Hepatocyte (in vitro differentiated cells): Measurements from ENCODE around the gene ZNF790. TPM values are rescaled to one million over a fixed set of nuclear protein-coding genes. Genes with fewer than 3 reads are reported as not detected.

ENCODE experiments used
- DNase-seq: peaks from one replicate; pipeline ENCODE4 v3.0.0-alpha.2; 2016; ENCODE audit warnings: low spot score
- H2AFZ ChIP-seq: fragments of 200-600 bp; sonication (generic); 2 replicates; pipeline ENCODE4 v1.6.0; 2016; ENCODE audit warnings: antibody characterized with exemption, mild to moderate bottlenecking
- H3K27ac ChIP-seq: fragments of 200-600 bp; sonication (generic); 2 replicates; pipeline ENCODE4 v1.5.1; 2016; ENCODE audit warnings: mild to moderate bottlenecking
- H3K27me3 ChIP-seq: fragments of 200-600 bp; sonication (generic); 2 replicates; pipeline ENCODE4 v1.6.1; 2016
- H3K36me3 ChIP-seq: fragments of 200-600 bp; sonication (generic); replicated peaks from 2 replicates; pipeline ENCODE4 v1.5.1; 2016; ENCODE audit warnings: low read depth; ENCODE audit not compliant: insufficient read depth
- H3K4me1 ChIP-seq: fragments of 200-600 bp; sonication (generic); 2 replicates; pipeline ENCODE4 v1.5.1; 2016; ENCODE audit warnings: mild to moderate bottlenecking, moderate library complexity; ENCODE audit not compliant: insufficient read depth
- H3K4me2 ChIP-seq: fragments of 200-600 bp; sonication (generic); 2 replicates; pipeline ENCODE4 v1.6.0; 2016
- H3K4me3 ChIP-seq: fragments of 200-600 bp; sonication (generic); 2 replicates; pipeline ENCODE4 v1.5.1; 2016; ENCODE audit warnings: mild to moderate bottlenecking
- H3K79me2 ChIP-seq: fragments of 200-600 bp; sonication (generic); 2 replicates; pipeline ENCODE4 v1.6.0; 2017; ENCODE audit warnings: mild to moderate bottlenecking
- H3K9me2 ChIP-seq: fragments of 200-600 bp; sonication (generic); replicated peaks from 2 replicates; pipeline ENCODE4 v1.6.0; 2017; ENCODE audit warnings: mild to moderate bottlenecking; ENCODE audit not compliant: insufficient read depth
- H3K9me3 ChIP-seq: fragments of 200-600 bp; sonication (generic); 2 replicates; pipeline ENCODE4 v1.5.1; 2016; ENCODE audit warnings: low read depth, mild to moderate bottlenecking
- H4K20me1 ChIP-seq: fragments of 200-600 bp; sonication (generic); 2 replicates; pipeline ENCODE4 v1.6.0; 2016; ENCODE audit warnings: mild to moderate bottlenecking; ENCODE audit not compliant: insufficient read depth, poor library complexity, severe bottlenecking
- EZH2 ChIP-seq: fragments of 200-600 bp; sonication (generic); IDR thresholded peaks from 2 replicates; pipeline ENCODE4 v1.6.1; 2016; ENCODE audit warnings: antibody characterized with exemption, mild to moderate bottlenecking, borderline replicate concordance
- EZH2phosphoT487 ChIP-seq: fragments of 200-600 bp; sonication (generic); IDR thresholded peaks from one replicate; pipeline ENCODE4 v1.6.1; 2018; ENCODE audit warnings: antibody characterized with exemption, mild to moderate bottlenecking, low read depth, moderate library complexity; ENCODE audit not compliant: unreplicated experiment, severe bottlenecking
- WGBS: methylation state at CpG from one replicate; pipeline ENCODE4 v1.1.6; 2016; ENCODE audit warnings: low lambda C conversion rate; ENCODE audit errors: missing lambda C conversion rate; 5-methylcytosine and 5-hydroxymethylcytosine counted together
- polyA plus RNA-seq: library from polyadenylated mRNA; unstranded; fragments of >200 nt; fragmentation: Nextera tagmentation; extraction: Ambion mirVana; gene quantifications from 2 replicates; pipeline ENCODE4 v1.2.1, GENCODE V29; 2016
- total RNA-seq: library from RNA; depleted of rRNA; stranded (reverse); fragments of >200 nt; gene quantifications from 2 replicates; pipeline ENCODE4 v1.2.3, GENCODE V29; 2014
- TF ChIP-seq, protein P1 (sequence below): fragments of 200-600 bp; sonication (generic); IDR thresholded peaks from 2 replicates; pipeline ENCODE4 v1.5.1; 2016; ENCODE audit warnings: antibody characterized with exemption, mild to moderate bottlenecking; ENCODE audit not compliant: poor library complexity

Gene ZNF790
- total and polyA plus RNA-seq, 2 experiments from 2014 or later: 2.4 to 13.8 TPM

DNA sequence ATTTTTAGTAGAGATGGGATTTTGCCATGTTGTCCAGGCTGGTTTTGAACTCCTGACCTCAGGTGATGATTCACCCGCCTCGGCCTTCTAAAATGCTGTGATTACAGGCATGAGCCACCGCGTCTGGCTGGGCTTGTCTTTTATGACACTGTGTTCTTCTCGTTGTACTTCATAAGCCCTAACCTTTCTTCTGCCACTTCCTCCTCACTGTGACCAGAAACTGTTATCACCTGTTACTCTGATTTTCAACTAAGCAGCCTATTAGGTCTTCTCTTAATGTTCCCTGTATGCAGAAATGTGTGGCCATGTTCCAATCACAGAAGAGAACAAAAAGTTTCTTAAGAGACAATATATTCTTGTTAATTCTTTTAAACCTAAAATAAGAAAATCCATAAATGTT lies 16.4 kb downstream of the ZNF790 start:
- no peaks in the 10 kb centered on the region for H3K79me2 ChIP-seq
- H3K4me2 ChIP-seq: no peak overlapping the region
- H3K9me2 ChIP-seq: no peaks in the 10 kb centered on the region
- H3K4me3 ChIP-seq: peak overlapping the region; percentile 15
- no peak for DNase-seq
- 99% methylated on average over 5 of the region's 5 CpGs for WGBS
- TF ChIP-seq EZH2 (no peak), EZH2phosphoT487 (no peak)
- TF ChIP-seq, protein P1, sequence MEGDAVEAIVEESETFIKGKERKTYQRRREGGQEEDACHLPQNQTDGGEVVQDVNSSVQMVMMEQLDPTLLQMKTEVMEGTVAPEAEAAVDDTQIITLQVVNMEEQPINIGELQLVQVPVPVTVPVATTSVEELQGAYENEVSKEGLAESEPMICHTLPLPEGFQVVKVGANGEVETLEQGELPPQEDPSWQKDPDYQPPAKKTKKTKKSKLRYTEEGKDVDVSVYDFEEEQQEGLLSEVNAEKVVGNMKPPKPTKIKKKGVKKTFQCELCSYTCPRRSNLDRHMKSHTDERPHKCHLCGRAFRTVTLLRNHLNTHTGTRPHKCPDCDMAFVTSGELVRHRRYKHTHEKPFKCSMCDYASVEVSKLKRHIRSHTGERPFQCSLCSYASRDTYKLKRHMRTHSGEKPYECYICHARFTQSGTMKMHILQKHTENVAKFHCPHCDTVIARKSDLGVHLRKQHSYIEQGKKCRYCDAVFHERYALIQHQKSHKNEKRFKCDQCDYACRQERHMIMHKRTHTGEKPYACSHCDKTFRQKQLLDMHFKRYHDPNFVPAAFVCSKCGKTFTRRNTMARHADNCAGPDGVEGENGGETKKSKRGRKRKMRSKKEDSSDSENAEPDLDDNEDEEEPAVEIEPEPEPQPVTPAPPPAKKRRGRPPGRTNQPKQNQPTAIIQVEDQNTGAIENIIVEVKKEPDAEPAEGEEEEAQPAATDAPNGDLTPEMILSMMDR: no peak
- peaks cover 85% of the 10 kb centered on the region for H3K9me3 ChIP-seq
- H4K20me1 ChIP-seq: no peaks in the 10 kb centered on the region
- H3K27ac ChIP-seq: no peak overlapping the region
- peaks cover 46% of the 10 kb centered on the region for H3K36me3 ChIP-seq
- no peaks in the 10 kb centered on the region for H3K27me3 ChIP-seq
- H3K4me1 ChIP-seq: no peaks in the 10 kb centered on the region
- H2AFZ ChIP-seq: no peak overlapping the region

DNA sequence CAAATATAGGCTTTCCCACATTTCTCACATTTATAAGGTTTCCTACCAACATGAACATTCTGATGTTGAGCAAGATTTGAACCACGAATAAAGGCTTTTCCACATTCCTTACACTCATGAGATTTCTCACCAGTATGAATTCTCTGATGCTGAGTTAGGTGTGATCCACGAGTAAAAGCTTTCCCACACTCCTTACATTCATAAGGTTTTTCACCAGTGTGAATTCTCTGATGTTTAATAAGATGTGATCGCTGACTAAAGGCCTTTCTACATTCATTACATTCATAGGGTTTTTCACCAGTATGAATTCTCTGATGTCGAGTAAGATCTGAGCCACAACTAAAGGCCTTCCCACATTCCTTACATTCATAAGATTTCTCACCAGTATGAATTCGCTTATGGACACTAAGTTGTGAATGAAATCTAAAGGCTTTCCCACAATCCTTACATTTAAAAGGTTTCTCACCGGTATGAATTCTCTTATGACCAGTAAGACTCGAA lies 19.0 kb downstream of the ZNF790 start:
- Histone ChIP-seq H4K20me1 (no peaks in the 10 kb centered on the region), H3K4me1 (no peaks in the 10 kb centered on the region), H3K79me2 (no peaks in the 10 kb centered on the region), H3K9me3 (peaks cover 89% of the 10 kb centered on the region), H3K27me3 (no peaks in the 10 kb centered on the region), H3K4me3 (no peak overlapping the region), H3K9me2 (no peaks in the 10 kb centered on the region), H3K4me2 (no peak overlapping the region), H3K36me3 (peaks cover 46% of the 10 kb centered on the region), H2AFZ (no peak overlapping the region), H3K27ac (no peak overlapping the region)
- WGBS: 99% methylated on average over 7 of the region's 7 CpGs
- TF ChIP-seq EZH2phosphoT487: no peak
- no peak for TF ChIP-seq EZH2
- TF ChIP-seq, protein P1: no peak
- no peak for DNase-seq

DNA sequence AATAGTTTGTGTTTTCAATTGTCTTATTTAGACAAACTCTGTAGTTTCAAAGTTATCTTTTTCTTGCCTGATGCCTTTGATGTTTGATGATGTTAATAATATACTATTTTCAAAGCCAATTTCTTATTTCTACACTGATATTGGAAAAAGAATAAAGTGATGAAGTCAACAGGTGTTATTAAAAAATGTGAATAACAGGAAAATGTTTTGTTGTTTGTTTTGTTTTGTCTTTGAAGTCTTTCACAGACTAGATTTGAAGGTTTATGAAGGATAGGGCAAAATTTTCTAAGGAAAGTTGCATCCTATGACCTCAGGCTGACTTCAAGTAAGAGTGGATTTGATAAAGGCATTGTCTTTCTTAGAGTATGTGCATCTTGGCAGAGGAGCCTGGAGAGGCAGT lies 31.2 kb downstream of the ZNF790 start:
- Histone ChIP-seq H3K4me1 (no peaks in the 10 kb centered on the region), H4K20me1 (no peaks in the 10 kb centered on the region), H3K27ac (no peak overlapping the region), H3K9me3 (peaks cover 31% of the 10 kb centered on the region), H3K79me2 (no peaks in the 10 kb centered on the region), H3K9me2 (no peaks in the 10 kb centered on the region), H2AFZ (no peak overlapping the region), H3K27me3 (no peaks in the 10 kb centered on the region), H3K4me3 (no peak overlapping the region), H3K36me3 (no peaks in the 10 kb centered on the region), H3K4me2 (no peak overlapping the region)
- DNase-seq: no peak
- TF ChIP-seq EZH2: no peak
- TF ChIP-seq, protein P1: no peak
- no peak for TF ChIP-seq EZH2phosphoT487

DNA sequence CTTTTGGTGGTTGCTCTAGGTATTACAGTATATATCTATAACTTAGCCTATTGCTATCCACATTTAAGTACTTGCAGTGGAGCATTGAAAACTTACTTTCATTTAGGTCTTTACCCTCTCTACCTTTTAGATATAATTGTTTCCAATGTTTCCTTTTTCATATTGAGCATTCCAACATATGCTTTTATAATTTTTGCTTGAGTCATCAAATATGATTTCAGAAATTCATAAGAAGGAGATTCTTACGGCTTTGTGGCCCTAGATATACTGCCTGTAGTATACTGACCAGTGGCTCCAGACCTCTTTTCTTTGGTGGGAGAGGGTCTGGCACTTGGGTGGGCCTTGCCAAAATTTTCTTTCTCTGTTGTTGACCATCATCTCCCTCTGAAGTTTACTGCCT lies 32.8 kb downstream of the ZNF790 start:
- TF ChIP-seq EZH2 (no peak), EZH2phosphoT487 (no peak)
- TF ChIP-seq, protein P1: no peak
- H4K20me1 ChIP-seq: no peaks in the 10 kb centered on the region
- 85% methylated on average over 1 of the region's 1 CpG for WGBS
- H3K4me1 ChIP-seq: no peaks in the 10 kb centered on the region
- no peaks in the 10 kb centered on the region for H3K27me3 ChIP-seq
- peaks cover 14% of the 10 kb centered on the region for H3K9me3 ChIP-seq
- DNase-seq: no peak
- no peaks in the 10 kb centered on the region for H3K79me2 ChIP-seq
- H3K27ac ChIP-seq: no peak overlapping the region
- no peak overlapping the region for H2AFZ ChIP-seq
- no peaks in the 10 kb centered on the region for H3K9me2 ChIP-seq
- H3K4me2 ChIP-seq: no peak overlapping the region
- no peaks in the 10 kb centered on the region for H3K36me3 ChIP-seq
- H3K4me3 ChIP-seq: no peak overlapping the region
